Measurements from ENCODE around the gene PASK.

DNA sequence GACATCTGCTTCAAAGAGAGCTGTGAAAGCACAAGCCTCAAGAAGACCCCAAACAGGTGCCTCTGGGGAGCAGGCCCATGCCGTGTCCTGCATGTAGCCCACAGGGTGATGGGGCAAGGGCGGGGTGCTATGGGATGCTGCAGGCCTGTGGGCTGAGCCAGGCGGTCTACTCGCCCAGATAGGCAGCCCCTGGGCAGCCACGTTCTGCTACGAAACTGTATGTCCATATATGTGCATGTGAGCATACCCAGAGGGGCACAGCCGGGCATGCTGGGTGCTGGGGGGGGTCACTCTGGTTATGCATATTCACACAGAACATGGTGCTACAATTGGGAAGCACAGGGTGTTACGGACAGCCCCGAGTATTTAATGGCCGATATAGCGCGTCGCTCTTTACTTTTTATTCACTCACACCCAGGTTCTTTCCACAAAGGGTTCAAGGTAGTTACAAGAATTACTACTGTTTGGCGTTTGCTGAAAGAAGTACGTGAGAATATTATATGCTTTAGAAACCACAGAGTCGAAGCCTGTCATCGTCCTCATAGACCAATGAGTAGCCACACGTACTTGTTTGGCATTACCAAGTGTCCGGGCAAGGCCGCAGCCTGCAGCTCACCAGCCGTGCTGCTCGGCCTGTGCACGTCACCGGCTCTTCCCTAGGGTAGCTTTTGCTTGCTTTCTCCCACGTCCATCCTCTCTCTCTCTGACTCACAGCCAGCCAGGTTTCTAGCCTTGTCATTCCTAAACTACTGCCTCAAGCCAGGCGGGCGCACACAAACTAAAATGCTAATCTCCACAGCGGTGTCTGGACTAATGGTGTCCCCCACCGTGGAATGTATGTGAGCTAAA is 61.6 kb downstream of the PASK start:
- TF ChIP-seq JUN (IDR thresholded peaks at IDR 0.05; ENCODE audit: borderline replicate concordance, low read depth, low read length) = no peak
- TF ChIP-seq JUN (CRISPR knock-in tag; IDR thresholded peaks at IDR 0.05; ENCODE audit: borderline replicate concordance) = no peak
- TF ChIP-seq CHD4 (IDR thresholded peaks at IDR 0.05; ENCODE audit: insufficient read depth, insufficient replicate concordance, low read depth, low read length, poor library complexity, severe bottlenecking) = no peak
- no peak for TF ChIP-seq SMARCE1 (IDR thresholded peaks at IDR 0.05)
- no peak for TF ChIP-seq RAD21 (CRISPR knock-in tag; conservative IDR thresholded peaks at IDR 0.05 in 1 of 2, IDR thresholded peaks at IDR 0.05 in 1 of 2)
